NB4 (cell line): ENCODE data around the gene KRT8.

Experiments used
- TF ChIP-seq, protein P1 (sequence below): IDR thresholded peaks from one replicate; pipeline ENCODE4 v1.5.1; 2012; ENCODE audit warnings: low read depth, low read length
- TF ChIP-seq, protein P2 (sequence below): IDR thresholded peaks from 2 replicates; pipeline ENCODE4 v1.6.1; 2011; ENCODE audit warnings: low read depth, low read length

DNA sequence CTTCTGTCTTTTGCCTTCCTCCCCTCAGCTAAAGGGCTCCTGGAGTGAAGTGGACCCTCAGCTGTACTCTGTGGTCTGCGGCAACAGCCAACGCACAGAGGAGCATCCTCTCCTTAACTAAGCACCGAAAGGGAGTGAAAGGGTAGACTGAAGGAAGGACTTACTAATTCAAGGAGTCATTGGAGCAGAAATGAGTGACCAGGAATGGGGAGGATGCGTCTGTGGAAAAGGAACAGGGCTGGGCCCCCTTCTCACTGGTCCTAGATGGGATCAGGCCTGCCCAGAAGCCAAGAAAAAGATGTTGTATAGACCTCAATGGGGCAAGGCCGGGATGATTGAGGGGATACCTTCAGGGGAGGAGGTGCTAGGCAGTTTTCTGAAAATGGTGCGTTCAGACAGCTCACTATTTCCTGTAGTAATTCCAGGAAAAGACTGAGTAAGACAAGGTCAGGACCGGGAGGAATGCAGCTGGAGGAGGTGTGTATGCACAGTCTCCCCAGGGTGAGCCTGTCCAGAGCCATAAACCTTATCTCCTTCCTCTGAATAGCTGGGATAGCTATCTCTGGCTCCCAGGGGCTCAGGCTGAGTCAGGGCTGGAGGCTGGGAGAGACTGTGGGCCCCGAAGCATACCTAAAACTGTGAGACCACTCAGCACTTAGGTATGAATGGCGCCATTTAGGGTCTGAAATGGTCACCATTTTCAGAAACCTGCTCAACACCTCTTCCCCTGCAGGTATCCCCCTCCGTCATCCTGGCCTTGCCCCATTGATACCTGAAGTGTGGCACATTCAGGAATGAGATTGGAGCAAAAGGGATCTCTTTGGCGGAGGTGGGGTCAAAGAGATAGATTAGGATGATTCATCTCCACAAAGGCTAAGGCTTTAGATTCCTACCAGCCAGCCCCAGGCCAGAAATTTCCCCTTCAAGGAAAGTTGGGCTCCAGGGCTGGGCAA is 20.2 kb upstream of the KRT8 start:
- TF ChIP-seq, protein P1, sequence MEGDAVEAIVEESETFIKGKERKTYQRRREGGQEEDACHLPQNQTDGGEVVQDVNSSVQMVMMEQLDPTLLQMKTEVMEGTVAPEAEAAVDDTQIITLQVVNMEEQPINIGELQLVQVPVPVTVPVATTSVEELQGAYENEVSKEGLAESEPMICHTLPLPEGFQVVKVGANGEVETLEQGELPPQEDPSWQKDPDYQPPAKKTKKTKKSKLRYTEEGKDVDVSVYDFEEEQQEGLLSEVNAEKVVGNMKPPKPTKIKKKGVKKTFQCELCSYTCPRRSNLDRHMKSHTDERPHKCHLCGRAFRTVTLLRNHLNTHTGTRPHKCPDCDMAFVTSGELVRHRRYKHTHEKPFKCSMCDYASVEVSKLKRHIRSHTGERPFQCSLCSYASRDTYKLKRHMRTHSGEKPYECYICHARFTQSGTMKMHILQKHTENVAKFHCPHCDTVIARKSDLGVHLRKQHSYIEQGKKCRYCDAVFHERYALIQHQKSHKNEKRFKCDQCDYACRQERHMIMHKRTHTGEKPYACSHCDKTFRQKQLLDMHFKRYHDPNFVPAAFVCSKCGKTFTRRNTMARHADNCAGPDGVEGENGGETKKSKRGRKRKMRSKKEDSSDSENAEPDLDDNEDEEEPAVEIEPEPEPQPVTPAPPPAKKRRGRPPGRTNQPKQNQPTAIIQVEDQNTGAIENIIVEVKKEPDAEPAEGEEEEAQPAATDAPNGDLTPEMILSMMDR = no peak
- TF ChIP-seq, protein P2, sequence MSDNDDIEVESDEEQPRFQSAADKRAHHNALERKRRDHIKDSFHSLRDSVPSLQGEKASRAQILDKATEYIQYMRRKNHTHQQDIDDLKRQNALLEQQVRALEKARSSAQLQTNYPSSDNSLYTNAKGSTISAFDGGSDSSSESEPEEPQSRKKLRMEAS = no peak
